RPMI7951 (cell line): Measurements from ENCODE around the gene CALCR. TPM values are rescaled to one million over a fixed set of nuclear protein-coding genes. Genes with fewer than 3 reads are reported as not detected.
"Not testable (repeated sequence)": the region's sequence is repeated elsewhere in the genome, so short reads cannot be mapped to it uniquely, and the experiment has no call there.

Experiments used
- DNase-seq: peaks from one replicate; pipeline ENCODE4 v3.0.0-alpha.2; 2012; ENCODE audit warnings: low read depth
- total RNA-seq: library from RNA; depleted of rRNA; stranded (reverse); fragments of >200 nt; shearing (Covaris generic); gene quantifications from 2 replicates; pipeline ENCODE4 v1.2.3, GENCODE V29; 2014; rRNA removed

Gene CALCR
- not detected in 2 replicates for total RNA-seq

DNA sequence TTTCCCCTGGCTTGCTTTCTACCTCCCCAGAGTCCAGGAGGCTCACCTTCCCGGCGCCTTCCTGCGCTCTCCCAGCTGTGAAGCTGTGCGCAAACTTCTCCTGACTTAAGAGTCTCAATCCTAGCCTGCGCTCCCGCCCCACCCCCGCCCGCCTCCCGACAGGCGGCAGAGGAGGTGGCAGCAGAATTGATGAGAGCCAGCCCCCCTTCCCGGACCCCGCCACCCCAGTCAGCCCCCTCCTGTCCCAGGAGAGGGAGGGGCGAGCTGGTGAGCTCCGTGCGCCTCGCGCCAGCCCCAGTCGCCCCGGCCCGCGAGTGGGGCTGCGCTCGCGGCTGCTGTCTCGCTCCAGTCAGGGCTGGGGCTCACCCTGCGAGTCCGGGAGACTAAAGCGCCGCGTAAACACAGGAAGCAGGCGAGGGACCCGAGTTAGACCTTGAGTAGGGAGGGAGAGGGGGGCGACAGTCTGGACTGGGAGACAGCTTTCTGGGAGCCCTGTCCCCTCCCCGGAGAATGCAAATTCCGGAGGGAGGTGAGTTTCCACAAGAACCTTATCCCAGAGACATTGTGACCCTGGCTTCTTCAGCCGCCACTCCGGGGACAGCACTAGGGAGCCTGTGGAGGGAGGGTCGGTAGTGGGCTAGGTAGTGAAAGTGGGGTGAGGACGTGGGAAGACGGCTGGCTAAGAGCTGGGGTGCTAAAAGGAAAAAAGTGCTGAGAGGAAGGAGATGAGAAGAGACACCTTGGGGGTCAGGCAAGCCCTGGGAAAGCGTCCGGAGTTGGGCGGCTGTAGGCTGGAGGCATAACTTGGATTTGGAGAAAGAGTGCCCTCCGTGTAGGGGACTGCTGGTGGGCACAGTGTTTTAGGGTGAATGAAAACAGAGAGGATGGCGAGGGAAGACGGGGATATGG, at the start of gene CALCR:
TSS of gene CALCR (minus strand) at position 79 of the 909 bp plus-strand sequence. CDS start 87,743 bp downstream, outside the sequence.
- DNase-seq: no peak

DNA sequence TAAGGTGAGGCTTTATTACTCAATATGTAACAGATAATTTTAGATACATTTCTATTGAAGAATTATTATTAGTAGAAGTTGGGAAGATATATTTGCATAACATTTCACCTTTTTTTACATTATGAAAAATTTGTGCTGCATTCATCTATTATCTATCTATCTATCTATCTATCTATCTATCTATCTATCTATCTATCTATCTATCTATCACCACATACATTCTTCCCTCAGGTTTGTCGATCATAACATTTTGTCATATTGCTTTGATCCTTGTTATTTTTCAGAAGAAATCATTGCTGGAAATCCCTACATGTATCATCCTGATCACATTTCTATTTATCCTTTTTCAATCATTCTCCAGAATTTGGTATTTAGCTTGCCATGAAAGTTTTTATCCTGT, 49.3 kb upstream of the CALCR start:
- no peak for DNase-seq

DNA sequence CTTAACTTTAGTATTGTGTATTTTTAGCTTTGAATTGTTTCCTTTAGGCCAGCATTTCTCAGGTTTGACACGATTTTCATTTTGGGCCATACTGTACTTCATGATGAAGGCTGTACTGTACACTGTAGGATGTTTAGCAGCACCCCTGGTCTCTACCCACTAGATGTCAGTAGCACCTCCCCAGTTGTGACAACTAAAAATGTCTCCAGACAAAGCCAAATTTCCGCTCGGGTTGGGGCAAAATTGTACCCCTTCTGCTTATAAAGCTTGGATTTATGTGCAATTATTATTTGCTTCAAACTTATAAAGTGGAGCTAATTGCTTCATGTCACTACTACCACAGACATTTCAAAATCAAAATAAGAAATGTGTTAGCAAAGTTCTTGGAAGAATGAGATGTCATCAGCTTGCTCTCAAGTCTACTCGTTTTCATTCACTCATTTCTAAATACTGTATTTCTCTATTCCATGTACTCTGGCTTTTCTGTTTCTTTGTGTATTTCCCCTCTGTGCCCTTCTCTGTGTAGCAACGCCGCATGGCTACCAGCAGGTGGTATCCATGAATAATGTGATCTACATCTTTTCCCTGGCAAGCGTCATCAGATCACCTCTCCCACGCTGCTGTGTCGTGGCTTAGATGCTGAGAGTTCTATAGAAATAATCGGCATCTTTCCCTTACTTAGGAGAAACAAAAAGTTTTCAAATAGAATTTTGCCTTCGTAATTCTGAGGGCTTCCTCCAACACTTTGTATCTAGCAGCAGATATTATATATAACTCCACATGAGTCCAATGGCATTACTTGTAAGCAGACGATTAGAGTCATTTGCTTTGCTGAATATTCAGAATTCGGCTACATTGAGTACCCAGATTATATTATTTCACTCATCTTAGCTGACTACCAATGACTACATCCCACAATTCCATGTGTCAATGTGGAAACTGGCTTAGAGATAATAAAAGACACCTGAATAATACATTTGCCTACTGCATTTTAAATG, 47.8 kb upstream of the CALCR start:
- DNase-seq: peak; percentile 50

DNA sequence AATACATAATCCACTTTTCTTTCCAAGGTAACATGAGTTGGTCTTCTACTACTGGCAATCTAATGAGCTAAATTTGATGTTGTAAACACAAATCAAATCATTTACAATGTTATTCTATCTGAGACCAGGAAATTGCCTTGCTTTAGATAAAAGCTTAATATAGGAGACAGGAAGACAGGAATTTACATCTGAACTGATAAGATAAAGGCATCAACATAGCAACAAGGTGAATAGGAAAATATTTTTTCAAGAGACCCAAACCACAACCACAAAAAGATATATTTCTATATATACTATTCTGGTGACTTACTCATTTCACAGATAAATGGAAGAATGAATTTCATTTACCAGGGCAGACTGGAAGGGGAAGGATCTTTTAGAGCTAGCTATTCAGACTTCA, 46.3 kb upstream of the CALCR start:
- DNase-seq: no peak

DNA sequence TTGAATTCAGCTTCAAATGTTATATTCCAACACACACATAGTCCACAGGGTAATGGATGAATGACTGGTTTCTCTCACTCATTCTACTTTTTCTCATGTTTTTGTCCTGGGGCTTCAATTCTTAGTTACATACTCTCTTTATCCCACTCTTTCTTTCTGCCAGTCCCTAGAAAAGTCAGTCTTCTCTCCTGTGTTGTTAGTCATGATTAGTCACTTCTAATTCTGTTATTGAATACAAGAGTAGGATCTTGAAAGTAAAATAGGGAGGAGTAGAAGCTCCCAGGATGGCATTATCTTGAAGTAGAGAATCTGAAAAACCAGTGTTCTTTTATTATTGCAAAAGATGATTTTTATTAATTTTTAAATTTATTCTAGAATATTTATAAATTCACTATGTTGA, 45.5 kb upstream of the CALCR start:
- peak; percentile 6 for DNase-seq

DNA sequence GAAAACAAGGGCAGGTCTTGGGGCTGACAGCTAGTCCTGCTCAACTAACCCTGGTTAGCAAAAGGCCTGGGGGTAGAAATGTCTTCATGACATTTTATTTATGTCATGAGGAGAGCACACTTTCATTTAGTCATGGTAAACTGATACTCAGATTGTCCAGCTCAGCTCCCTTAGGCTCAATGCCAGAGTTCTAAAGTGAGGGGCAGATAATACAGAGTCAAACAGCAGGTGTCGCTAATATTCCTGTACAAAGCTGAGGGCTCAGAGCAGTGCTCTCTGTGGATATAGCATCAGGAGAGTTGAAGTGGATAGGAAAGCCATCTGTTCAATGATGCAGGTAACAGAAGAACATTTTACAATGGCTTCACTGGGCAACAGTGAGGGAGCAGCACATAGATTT, 26.8 kb upstream of the CALCR start:
- DNase-seq: peak; percentile 24

DNA sequence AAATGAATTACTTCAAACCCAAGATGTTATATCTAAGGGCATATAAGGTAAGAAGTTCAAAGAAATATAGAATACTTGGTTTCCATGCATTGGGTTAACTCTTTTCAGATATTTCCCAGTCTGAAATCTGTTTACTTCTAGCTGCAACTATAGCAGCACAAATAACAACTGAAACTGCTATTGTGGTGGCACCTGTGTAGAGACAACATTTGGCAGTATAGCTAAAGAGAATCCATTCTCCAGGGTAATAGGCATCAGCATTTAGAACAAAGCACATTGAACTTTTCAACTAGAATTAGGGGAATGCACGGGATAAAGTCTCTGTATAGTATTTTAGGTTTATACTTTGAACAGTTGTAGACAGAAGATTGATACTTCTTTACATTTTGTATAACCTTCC, 19.7 kb upstream of the CALCR start:
- no peak for DNase-seq

DNA sequence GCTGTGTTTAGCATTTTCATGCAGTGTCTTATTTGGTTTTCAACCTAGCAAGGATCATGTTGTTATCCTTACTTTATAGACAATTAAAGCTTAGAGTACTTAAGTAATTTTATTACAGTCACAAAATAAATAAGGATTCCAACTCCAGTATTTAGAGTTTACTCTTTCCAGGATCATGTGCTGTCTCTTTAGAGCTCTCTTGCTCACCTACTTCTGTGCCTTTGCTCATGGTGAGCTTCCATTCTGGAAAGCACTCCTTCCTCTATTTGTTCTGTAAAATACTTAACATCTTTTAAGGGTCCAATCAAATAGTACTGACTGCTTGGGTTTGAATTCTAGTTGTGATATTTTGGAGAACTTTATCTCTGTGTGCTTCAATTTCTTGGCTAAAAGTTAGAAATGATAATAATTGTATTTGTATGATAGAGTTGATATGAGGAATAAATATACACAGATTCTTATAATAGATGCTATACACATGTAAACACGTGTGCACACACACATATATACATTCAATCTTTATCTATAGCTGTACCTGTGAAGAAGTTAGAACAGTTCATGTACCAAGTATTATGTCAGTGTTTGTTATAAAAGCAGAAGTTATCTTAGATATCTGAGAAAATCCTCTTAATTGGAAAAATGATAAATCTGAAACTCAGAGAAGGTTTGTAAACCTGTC, 18.2 kb upstream of the CALCR start:
- DNase-seq: no peak

DNA sequence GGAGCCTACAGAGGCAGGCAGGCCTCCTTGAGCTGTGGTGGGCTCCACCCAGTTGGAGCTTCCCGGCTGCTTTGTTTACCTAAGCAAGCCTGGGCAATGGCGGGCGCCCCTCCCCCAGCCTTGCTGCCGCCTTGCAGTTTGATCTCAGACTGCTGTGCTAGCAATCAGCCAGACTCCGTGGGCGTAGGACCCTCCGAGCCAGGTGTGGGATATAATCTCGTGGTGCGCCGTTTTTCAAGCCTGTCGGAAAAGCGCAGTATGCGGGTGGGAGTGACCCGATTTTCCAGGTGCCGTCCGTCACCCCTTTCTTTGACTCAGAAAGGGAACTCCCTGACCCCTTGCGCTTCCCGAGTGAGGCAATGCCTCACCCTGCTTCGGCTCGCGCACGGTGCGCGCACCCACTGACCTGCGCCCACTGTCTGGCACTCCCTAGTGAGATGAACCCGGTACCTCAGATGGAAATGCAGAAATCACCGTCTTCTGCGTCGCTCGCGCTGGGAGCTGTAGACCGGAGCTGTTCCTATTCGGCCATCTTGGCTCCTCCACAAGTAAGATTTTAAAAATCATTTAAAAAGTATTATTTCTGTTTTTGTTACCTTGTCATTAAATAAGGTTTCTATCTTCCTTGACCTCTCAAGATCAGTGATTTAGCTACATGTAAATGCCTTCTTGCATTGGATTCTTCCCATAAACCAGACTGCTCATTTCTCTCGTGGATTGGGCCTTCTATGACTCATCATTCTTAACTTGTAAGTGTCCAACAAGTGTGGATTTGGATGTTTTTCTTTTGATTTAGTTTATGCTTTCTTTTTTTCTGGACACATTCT, 16.9 kb upstream of the CALCR start:
- not testable (repeated sequence) for DNase-seq

DNA sequence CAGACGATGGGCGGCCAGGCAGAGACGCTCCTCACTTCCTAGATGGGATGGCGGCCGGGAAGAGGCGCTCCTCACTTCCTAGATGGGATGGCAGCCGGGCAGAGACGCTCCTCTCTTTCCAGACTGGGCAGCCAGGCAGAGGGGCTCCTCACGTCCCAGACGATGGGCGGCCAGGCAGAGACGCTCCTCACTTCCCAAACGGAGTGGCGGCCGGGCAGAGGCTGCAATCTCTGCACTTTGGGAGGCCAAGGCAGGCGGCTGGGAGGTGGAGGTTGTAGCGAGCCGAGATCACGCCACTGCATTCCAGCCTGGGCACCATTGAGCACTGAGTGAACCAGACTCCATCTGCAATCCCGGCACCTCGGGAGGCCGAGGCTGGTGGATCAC, 11.9 kb upstream of the CALCR start:
- DNase-seq: not testable (repeated sequence)

DNA sequence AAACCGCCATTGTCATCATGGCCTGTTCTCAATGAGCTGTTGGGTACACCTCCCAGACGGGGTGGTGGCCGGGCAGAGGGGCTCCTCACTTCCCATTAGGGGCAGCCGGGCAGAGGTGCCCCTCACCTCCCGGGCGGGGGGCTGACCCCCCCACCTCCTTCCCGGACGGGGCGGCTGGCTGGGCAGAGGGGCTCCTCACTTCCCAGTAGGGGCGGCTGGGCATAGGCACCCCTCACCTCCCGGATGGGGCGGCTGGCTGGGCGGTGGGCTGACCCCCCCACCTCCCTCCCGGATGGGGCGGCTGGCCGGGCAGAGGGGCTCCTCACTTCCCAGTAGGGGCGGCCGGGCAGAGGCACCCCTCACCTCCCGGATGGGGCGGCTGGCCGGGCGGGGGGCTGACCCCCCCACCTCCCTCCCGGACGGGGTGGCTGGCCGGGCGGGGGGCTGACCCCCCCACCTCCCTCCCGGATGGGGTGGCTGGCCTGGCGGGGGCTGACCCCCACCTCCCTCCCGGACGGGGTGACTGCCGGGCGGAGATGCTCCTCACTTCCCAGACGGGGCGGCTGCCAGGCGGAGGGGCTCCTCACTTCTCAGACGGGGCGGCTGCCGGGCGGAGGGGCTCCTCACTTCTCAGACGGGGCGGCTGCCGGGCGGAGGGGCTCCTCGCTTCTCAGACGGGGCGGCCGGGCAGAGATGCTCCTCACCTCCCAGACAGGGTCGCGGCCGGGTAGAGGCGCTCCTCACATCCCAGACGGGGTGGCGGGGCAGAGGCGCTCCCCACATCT, 11.4 kb upstream of the CALCR start:
- DNase-seq: not testable (repeated sequence)

DNA sequence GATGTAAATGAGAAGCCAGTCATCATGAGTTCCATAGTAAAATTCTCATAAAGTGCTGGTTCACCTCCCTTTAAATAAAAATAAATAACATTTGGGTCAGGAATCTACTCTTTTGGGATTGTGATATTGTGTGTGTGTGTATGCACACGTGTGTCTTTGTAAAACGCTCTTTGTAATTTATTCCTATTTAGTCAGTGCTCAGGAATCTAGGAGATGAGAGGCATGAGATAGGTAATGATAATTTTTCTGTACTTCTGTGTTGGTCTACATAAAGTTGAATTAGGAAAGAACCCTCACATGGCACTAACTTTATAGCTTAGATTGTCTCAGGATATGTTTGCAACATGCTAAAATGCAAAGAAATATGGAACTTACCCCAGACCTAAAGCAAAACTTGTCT, 4.9 kb upstream of the CALCR start:
- DNase-seq: no peak

DNA sequence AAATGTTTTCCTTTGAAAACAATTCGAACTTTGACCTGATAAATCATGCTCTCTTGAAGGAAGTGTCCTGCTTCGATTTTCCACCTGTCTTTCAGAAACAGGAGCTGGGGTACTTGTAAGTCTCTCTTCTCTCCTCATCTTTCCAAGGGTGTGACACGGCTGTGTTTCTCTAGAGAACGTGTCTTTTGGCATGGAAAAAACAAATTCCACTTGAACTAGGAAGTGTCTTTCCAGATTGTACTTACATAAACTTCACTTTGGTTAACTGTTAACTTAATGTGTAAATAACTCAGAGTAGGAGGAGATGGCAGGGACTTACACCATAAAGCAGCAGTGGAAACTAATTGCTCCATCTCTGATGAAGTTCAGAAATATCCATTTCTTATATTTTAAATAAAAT, 4.2 kb upstream of the CALCR start:
- DNase-seq: no peak

DNA sequence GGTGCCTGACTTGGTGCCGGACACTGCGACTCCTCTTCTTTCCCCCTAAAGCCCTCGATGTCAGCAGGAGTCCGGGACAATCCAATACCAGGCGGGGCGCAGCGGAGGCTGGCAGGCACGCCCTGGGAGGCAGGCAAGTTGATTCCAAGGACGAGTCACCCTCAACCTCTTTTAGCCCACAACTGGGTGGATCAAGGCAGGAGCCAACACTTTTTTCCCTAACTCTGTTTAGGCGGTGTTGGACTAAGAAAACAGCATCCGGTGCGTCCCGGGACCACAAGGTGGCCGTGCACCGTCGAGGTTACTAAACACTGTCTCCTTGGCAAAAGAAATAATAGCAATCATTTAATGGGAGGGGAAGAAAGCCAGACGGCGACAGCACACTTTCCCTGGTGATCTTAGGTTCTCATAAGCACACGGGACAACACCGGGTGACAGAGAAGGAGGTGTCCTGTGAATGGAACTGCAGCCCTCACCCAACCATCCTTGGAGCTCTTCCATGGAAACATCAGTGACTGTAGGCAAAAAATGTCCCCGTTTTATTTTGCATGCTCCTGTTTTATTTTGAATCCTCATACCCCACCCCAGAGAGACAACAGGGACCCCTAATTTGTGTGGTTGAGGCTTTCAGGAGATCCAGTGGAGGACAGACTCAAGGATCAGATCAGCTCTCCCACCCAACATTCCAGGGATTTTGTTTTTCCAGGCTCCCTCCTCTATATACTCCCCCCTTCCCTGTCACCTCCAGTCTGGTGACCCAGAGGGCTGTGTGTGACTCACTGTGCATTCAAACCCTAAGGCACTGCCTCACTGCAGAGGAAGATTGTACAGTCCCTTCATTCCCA, 1.3 kb upstream of the CALCR start:
- peak; percentile 6 for DNase-seq

DNA sequence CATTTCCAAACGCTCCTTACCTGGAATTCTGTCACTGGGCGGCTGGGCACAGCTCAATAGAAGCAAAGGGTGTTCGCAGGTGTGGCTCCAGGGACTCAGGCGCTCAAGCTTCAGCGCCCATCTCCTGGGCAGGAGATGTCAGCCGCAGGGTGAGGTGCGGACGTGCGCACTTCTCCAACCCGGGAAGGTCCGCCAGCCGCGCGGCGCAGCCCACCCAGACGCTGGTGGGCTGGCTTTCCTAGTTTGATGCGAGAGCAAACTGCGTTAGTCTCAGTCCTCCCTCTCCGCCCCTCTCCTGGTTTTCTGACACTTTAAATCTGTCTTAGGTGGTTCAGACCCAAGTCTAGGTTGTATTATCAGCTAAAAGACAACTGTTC, 267 bp downstream of the CALCR start:
- DNase-seq: no peak

DNA sequence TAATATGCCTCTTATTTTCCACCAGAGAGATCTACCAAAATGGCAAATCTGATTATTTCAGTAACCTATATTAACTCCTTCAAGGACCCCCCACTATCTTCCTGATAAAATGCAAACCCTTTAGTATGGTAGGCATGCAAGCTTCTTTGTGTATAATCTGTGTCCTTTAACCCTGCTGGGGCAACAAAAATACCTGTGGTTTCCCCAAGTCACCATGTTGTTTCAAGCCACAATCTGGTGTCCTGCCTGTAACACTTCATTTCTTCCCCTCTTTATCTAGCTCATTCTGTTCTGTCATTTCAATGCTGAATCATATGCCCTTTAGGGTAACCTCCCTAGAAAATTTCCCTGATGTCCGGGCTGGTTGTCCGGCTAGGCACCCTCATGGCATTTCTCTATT, 5.3 kb downstream of the CALCR start:
- DNase-seq: no peak

DNA sequence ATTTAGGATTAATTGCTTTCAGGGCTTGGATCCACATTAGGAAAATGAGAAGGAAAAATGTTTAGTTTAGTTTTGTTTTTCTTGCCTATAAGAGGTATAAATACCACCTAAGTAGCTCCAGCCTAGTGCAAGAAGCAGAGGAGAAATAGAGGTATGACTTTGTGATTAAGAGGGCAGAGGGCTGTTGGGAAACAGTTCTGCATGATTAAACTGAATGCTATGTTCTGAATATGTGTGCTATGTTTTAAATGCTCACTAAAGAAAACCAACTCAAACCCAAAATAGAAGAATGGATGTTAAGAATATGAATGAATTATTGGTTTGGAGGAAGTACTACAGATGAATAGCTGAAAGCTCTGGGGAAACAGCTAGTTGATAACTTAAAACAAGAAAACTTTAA, 7.6 kb downstream of the CALCR start:
- no peak for DNase-seq

DNA sequence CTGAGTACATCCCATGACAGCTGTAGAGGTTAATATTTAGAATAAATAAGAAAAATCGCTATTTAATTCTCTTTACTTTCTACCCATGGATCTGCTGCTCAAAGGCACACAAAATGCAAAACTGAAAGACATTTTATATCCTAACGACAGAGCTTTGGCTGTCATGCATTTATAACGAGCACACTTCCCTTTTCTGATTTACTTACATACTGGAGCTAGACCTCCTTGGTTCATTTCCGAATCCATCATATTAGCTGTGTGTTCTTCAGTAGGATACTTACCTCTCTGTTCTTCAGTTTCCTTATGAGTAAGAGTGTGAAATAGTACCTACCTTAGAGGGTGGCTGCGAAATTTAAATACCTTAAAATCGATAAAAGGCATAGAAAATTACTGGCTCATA, 10.9 kb downstream of the CALCR start:
- DNase-seq: no peak

DNA sequence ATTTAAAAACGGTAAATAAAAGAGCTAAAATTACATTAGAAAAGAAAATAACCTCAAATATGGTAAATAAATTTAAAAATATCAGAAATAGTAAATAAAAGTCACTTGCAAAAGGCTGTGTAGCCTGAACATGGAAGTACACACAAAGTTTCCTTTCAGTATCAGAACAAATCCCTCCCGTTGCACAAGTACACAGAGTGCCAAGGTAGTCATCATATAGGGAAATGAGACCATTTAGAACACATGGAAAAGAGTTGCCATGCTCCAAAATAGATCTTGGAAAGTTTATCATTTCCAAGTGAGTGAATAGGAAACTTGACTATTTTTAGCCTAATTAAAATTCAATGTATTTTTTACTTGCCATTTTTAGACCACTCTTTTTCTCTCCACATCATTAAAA, 11.6 kb downstream of the CALCR start:
- DNase-seq: no peak
